Measurements from ENCODE around the gene ADAMTS2. TPM values are rescaled to one million over a fixed set of nuclear protein-coding genes. Genes with fewer than 3 reads are reported as not detected.
A peak's percentile ranks its signal among the peaks of the same experiment; 100 is the strongest.

ADAMTS2 gene
- total and polyA plus RNA-seq, 10 donors, result 4.0 to 101 (median 47.5) TPM

GRCh38 chr5:179215576-179215975 is 129.7 kb downstream of the ADAMTS2 start:
- Histone ChIP-seq H3K27ac (no peak overlapping the region), H3K4me1 (peaks cover 0 to 28% (median 7%) of the 10 kb centered on the region in 6 donors), H3K36me3 (no peaks in the 10 kb centered on the region), H3K4me3 (no peak overlapping the region), H3K9me3 (no peaks in the 10 kb centered on the region), H3K27me3 (replicated peaks in 1 of 7) (peaks cover 0 to 4% (median 0%) of the 10 kb centered on the region in 7 donors)
- intact Hi-C loops (cut with DNase I; ENCODE audit: low total_unique reads), result no loop called here
- TF ChIP-seq CTCF (IDR thresholded peaks at IDR 0.05 in 8 of 11, conservative IDR thresholded peaks at IDR 0.05 in 3 of 11) (no peak), POLR2A (IDR thresholded peaks at IDR 0.05) (no peak), POLR2AphosphoS5 (IDR thresholded peaks at IDR 0.05) (no peak)
- WGBS, 5 donors, result 78 to 91% (median 82%) methylated on average over 2 of the region's 2 CpGs
- DNase-seq, result no peak

GRCh38 chr5:179214678-179215077 is 130.6 kb downstream of the ADAMTS2 start:
- Histone ChIP-seq H3K36me3 (no peaks in the 10 kb centered on the region), H3K4me3 (no peak overlapping the region), H3K4me1 (peaks cover 0 to 29% (median 9%) of the 10 kb centered on the region in 6 donors), H3K9me3 (no peaks in the 10 kb centered on the region), H3K27ac (no peak overlapping the region), H3K27me3 (replicated peaks in 1 of 7) (peaks cover 0 to 4% (median 0%) of the 10 kb centered on the region in 7 donors)
- TF ChIP-seq POLR2AphosphoS5 (IDR thresholded peaks at IDR 0.05) (no peak), CTCF (IDR thresholded peaks at IDR 0.05 in 8 of 11, conservative IDR thresholded peaks at IDR 0.05 in 3 of 11) (no peak), POLR2A (IDR thresholded peaks at IDR 0.05) (no peak)
- intact Hi-C loops (cut with DNase I; ENCODE audit: low total_unique reads), result no loop called here
- DNase-seq, result no peak
- WGBS, 5 donors, result 87 to 98% (median 89%) methylated on average over 7 of the region's 7 CpGs

DNA sequence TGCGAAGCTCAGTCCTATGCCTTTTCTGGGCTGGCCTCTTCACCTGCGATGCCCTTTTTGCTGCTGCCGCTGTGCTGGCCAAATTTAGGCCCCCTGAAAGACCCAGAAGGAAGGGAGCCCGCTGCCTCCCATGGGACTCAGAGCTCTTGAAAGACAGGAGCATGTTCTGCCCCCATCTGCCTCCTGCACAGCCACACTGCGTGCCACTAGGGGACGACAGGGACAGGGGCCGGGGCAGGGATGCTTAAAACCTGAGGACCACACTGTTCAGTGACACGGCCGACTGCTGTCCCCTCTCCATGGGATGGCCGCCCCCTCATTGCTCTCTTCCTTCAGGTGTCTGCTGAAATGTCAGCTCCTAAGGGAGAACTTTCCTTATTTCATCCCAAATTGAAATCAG is 132.4 kb downstream of the ADAMTS2 start:
- Histone ChIP-seq H3K27ac (no peak overlapping the region), H3K9me3 (no peaks in the 10 kb centered on the region), H3K27me3 (replicated peaks in 1 of 7) (peaks cover 0 to 4% (median 0%) of the 10 kb centered on the region in 7 donors), H3K4me1 (peaks cover 0 to 22% (median 9%) of the 10 kb centered on the region in 6 donors), H3K4me3 (no peak overlapping the region), H3K36me3 (no peaks in the 10 kb centered on the region)
- intact Hi-C loops (cut with DNase I; ENCODE audit: low total_unique reads), result no loop called here
- TF ChIP-seq POLR2AphosphoS5 (IDR thresholded peaks at IDR 0.05), result no peak
- TF ChIP-seq CTCF (IDR thresholded peaks at IDR 0.05 in 8 of 11, conservative IDR thresholded peaks at IDR 0.05 in 3 of 11), result peak in 2 of 11 experiments; percentile 37 to 45
- no peak for DNase-seq
- 43 to 93% (median 91%) methylated on average over 9 to 10 of the region's 10 CpGs for WGBS, 5 donors

GRCh38 chr5:179211631-179212030 is 133.6 kb downstream of the ADAMTS2 start:
- intact Hi-C loops (cut with DNase I; ENCODE audit: low total_unique reads), result no loop called here
- Histone ChIP-seq H3K27me3 (replicated peaks in 1 of 7) (peaks cover 0 to 4% (median 0%) of the 10 kb centered on the region in 7 donors), H3K4me3 (no peak overlapping the region), H3K4me1 (peaks cover 0 to 15% (median 8%) of the 10 kb centered on the region in 6 donors), H3K27ac (no peak overlapping the region), H3K36me3 (peaks cover 0 to 11% (median 0%) of the 10 kb centered on the region in 6 donors), H3K9me3 (no peaks in the 10 kb centered on the region)
- no peak for DNase-seq
- WGBS, 5 donors, result 78 to 95% (median 85%) methylated on average over 12 of the region's 12 CpGs
- TF ChIP-seq POLR2AphosphoS5 (IDR thresholded peaks at IDR 0.05), result no peak
- no peak for TF ChIP-seq POLR2A (IDR thresholded peaks at IDR 0.05)
- no peak for TF ChIP-seq CTCF (IDR thresholded peaks at IDR 0.05 in 8 of 11, conservative IDR thresholded peaks at IDR 0.05 in 3 of 11)
